Activated CD4-positive, alpha-beta T cell treated with anti-CD3 and anti-CD28 coated beads, Interleukin-2, amount 50 U/mL, for 4 hours (primary cell): ENCODE measurements around the gene CASP10.

Experiments
- DNase-seq, 2 experiments: peaks; one replicate each; pipeline ENCODE4 v3.0.0-alpha.2; 2020

The CASP10 gene

DNA sequence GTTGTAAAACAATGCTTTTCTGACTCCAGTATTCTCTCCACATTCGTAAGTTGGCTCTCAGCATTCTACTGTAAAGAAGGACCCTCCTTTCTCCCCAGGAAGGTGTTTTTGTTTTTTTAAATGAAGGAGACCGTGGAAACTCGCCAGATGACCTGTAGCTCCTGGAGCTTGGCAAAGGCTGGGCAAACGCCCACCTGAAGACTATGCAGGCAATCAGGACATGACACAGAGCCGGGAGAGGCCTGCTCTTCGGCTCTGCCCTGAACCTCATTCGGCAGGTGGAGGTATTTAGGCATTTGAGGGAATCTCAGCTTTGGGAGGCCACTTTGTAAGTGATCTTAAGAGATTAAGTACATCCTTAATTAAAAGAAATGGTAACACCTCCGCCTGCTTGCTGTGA lies 17.4 kb downstream of the CASP10 start:
- no peak for DNase-seq

- DNase-seq: no peak
Measured at GRCh38 chr2:201201371-201201770, 18.4 kb downstream of the CASP10 start.

DNA sequence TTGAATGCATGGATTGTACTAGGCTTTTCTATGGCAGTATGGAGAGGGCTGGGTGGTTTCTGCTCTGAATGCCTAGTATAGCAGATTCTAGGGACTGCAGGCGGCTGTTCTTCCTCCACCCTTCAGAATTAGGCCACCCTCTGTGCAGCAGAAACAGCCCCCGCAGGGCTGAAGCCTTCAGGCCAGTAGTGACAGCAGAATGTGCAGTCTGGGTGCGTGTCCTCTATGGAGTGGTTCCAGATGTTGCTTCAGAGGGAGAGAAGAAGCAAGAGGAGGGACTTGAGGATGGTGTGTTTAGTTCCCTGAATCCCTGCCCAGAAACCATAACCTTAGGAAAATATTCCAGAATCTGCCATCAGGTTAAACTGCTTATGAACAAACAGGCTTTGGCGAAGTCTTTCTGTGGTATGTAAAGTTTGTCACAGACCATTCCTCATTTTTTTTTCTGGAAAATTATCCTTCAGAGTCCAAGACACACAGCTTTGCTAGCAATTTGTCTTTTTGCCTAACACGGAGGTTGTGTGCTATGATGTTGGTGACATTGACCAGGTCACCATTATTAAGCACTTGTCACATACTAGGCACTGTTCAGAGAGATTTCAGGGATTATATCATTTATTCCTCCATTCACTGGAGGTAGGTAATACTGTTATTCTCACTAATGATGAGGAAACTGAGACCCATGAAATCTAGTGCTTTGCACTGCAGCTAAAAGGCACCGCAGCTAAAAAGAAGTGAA lies 21.1 kb downstream of the CASP10 start:
- no peak for DNase-seq

DNA sequence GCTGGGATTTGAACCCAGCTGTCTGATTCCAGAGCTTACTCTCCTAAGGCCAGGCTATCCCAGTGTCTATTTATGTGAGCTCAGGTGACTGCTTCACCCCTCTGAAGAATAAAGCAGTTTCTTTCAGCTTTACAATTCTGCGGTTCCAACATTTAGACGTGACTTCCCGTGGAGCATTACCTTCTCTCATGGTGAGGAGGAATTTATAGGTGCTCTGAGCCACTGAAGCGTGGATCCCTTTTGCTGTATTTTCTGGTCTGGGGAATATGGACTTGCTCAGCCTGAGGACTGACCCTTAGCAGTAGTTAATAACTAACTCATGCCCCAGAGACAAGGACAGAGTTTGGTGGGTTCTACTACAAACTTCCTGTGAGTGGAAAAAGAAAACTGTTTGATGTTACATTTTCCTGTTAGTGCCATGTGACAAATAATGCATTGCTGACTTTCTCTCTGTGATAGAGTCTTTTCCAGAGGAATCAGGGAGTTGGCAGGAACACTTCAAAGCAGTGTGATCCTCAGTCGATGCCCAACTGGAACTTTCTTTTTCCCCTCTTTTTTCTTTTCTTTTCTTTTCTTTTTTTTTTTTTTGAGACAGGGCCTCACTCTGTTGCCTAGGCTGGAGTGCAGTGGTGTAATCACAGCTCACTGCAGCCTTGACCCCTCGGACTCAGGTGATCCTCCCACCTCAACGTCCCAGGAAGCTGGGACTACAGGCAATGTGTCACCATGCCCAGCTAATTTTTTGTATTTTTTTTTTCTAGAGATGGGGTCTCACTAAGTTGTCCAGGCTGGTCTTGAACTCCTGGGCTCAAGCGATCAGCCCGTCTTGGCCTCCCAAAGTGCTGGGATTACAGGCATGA lies 21.9 kb downstream of the CASP10 start:
- no peak for DNase-seq

DNA sequence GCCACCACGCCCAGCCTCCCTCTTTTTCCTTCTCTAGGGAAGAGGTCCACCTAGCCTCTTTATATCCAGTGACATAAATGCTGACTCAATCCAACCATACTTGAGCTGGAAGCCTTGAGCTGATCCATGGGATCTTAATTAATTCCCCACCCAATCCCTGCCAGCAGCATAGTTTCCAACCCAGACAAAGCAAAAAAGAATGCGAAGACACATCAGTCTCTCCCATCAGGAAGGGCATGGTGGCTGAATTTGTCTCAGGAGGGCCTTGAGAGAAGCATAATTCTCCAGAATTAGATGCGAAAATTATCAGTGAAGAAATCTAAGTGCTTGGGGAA lies 22.5 kb downstream of the CASP10 start:
- no peak for DNase-seq

DNA sequence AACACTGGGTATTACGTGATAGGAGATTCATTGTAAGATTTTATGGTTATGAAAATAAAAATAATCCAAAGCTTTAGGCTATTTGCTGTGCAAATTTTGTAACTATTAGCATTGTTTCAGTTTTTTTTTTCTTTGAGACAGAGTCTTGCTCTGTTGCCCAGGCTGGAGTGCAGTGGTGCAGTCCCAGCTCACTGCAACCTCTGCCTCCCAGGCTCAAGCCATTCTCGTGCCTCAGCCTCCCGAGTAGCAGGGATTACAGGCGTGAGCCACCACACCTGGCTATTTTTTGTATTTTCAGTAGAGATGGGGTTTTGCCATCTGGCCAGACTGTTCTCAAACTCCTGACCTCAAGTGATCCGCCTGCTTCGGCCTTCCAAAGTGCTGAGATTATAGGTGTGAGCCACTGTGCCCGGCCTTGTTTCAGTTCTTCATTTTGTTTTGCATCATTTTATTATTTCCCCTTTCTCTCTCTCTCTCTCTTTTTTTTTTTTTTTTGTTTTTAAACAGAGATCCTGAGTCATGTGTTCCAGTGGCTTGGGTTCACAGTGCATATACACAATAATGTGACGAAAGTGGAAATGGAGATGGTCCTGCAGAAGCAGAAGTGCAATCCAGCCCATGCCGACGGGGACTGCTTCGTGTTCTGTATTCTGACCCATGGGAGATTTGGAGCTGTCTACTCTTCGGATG lies 25.8 kb downstream of the CASP10 start:
- no peak for DNase-seq

DNA sequence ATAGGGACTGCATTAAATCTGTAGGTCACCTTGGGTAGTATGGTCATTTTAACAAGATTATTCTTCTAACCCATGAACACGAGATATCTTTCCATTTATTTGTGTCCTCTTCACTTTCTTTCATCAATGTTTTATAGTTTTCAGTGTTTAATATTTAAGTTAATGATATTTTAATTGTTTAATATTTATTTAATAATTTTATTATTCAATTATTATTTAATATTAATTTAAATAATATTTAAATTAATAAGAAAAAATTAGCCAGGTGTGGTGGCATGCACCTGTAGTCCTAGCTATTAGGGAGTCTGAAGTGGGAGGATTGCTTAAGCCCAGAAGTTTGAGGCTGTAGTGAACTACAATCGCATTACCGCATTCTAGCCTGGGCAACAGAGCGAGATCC lies 33.0 kb downstream of the CASP10 start:
- no peak for DNase-seq

- no peak for DNase-seq
Measured at GRCh38 chr2:201216918-201217317, 34.0 kb downstream of the CASP10 start.

DNA sequence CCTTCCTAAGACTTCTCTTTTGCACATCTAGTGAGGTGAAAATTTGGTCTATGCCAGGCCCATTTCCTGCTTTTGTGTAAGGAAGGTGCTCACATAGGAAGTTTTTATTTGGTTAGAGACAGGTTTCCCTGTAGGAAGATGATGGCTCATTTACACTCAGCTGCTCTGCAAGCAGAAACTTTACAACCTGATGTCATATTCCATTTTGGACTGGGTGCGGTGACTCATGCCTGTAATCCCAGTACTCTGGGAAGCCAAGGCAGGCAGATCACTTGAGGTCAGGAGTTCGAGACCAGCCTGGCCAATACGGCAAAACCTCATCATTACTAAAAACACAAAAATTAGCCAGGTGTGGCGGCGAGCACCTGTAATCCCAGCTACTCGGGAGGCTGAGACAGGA lies 35.8 kb downstream of the CASP10 start:
- DNase-seq: no peak

DNA sequence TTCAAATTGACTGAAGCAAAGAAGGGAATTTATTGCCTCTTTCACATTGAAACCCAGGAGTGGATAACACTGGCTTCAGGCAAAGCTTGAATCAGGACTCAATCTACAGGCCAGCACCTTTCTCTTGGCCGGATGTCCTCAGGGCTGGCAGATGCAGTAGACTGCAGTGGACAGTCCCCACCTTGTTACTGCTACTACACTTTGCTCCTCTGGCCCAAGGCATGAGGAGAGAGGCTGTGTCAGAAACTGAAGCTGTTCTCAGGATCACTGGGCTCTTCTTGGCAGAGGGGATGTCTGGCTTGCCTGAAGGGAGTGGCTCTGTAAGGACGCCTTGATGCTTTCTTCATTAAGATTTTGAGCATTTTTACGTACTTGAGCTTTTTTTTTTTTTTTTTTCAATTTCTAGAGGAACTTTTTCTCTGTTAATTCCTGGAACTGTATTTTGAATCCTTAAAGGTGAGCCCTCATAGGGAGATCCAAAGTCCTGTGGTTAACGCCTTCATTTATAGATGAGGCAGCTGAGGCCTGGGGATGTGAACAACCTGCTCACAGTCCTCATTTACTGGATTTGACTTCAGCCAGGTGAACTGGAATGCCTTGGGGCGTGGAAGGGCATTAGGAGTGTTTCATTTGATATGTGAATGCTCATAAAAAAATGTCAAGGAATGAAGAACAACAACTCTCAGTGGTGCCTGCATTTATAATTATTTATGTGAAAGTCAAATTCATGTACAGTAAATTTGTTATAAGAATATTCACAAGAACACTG lies 36.6 kb downstream of the CASP10 start:
- DNase-seq: no peak

DNA sequence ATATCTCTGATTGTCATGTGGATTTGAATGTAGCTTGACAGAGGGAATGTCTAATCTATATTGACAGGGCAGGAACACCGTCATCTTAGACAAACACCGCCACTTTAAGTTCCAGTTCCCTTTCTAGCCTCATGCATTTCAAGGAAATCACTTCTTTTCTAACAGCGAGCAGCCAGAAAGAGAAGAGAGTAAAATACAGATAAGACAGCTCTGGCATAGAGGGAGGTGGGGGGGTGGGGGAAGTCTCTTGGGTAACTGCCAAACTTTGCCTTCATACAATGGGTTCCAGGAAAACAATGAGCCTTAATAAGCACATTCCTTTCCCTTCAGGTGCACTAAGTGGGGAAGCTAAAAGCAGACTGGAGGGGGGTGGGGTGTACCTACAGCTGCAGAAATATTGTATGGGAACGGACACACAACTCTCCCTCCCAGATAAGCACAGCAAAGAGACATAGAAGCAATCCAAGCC lies 37.2 kb downstream of the CASP10 start:
- DNase-seq: peak; percentile 43

GRCh38 chr2:201223089-201224073 lies 40.4 kb downstream of the CASP10 start:
- DNase-seq: no peak

- DNase-seq: no peak
Measured at GRCh38 chr2:201228271-201228911, 45.5 kb downstream of the CASP10 start.

GRCh38 chr2:201228912-201229290 lies 46.0 kb downstream of the CASP10 start:
- no peak for DNase-seq

- DNase-seq: peak; percentile 87 to 90
Measured at GRCh38 chr2:201231781-201232466, 49.0 kb downstream of the CASP10 start.

GRCh38 chr2:201232467-201232815 lies 49.5 kb downstream of the CASP10 start:
- no peak for DNase-seq

DNA sequence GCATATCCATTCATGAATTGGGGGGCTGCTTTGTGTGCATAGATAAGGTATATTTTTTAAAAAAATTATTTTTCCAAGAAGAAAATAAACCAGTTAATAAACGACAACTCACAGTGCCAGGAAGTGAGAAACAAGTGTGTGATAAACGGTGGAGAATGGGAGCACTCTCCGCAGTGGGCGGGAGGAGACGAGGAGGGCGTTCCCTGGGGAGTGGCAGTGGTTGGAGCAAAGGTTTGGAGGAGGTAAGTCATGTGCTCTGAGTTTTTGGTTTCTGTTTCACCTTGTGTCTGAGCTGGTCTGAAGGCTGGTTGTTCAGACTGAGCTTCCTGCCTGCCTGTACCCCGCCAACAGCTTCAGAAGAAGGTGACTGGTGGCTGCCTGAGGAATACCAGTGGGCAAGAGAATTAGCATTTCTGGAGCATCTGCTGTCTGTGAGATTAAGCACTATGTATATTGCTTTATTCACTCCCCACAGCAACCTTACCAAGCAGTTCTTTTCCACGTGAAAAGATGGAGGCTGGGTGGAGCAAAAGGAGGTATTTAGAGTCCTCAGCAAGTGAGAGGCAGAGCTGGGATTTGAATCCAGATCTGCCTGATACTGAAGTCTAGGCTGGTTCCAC lies 50.4 kb downstream of the CASP10 start:
- DNase-seq: peak; percentile 79 to 83

GRCh38 chr2:201233812-201234662 lies 51.1 kb downstream of the CASP10 start:
- no peak for DNase-seq

- DNase-seq: no peak
Measured at GRCh38 chr2:201234663-201235135, 51.8 kb downstream of the CASP10 start.
